Measurements from ENCODE around the gene CHRNA1.

- TF ChIP-seq RCOR1 (IDR thresholded peaks at IDR 0.05; ENCODE audit: borderline replicate concordance in 1 of 2, low read depth in 2 of 2, low read length in 2 of 2): no peak
- no peak for TF ChIP-seq USF1 (CRISPR knock-in tag; IDR thresholded peaks at IDR 0.05)
- TF ChIP-seq UBTF (IDR thresholded peaks at IDR 0.05; ENCODE audit: borderline replicate concordance in 1 of 2, low read depth in 2 of 2, low read length in 2 of 2): no peak
- no peak for TF ChIP-seq CTCF (IDR thresholded peaks at IDR 0.05 in 2 of 3, conservative IDR thresholded peaks at IDR 0.05 in 1 of 3; ENCODE audit: insufficient read depth in 2 of 3, low read depth in 1 of 3, low read length in 3 of 3)
- TF ChIP-seq MAZ (CRISPR knock-in tag; conservative IDR thresholded peaks at IDR 0.05 in 1 of 2, IDR thresholded peaks at IDR 0.05 in 1 of 2): no peak
These were observed 7.5 kb downstream of the CHRNA1 start for GRCh38 chr2:174756743-174757142.

All from K562 (cell line).